RWPE2 (cell line): ENCODE data around the gene FXR2.

Experiments used
- ATAC-seq: fragments of 200-7000 bp; cut with Tn5 transposase; 3 replicates; pipeline ENCODE4 v1.9.1; 2021; ENCODE audit warnings: low read depth
- DNase-seq: peaks from one replicate; pipeline ENCODE4 v3.0.0-alpha.2; 2020; ENCODE audit warnings: low spot score
- H3K27ac ChIP-seq: fragments of 450-650 bp; 2 replicates; pipeline ENCODE4 v1.5.1; 2017; ENCODE audit warnings: mild to moderate bottlenecking; ENCODE audit not compliant: poor library complexity, severe bottlenecking
- H3K27me3 ChIP-seq: fragments of 250-450 bp; sonication (Bioruptor Pico); 2 replicates; pipeline ENCODE4 v1.5.1; 2021; ENCODE audit warnings: mild to moderate bottlenecking, moderate library complexity; ENCODE audit not compliant: insufficient read depth, poor library complexity, severe bottlenecking
- H3K36me3 ChIP-seq: fragments of 250-450 bp; sonication (Bioruptor Pico); 2 replicates; pipeline ENCODE4 v1.5.1; 2020; ENCODE audit warnings: low read depth, mild to moderate bottlenecking, moderate library complexity
- H3K4me1 ChIP-seq: fragments of 250-450 bp; sonication (Bioruptor Pico); 2 replicates; pipeline ENCODE4 v1.5.1; 2021; ENCODE audit warnings: mild to moderate bottlenecking, moderate library complexity; ENCODE audit not compliant: insufficient read depth, poor library complexity, severe bottlenecking
- H3K4me3 ChIP-seq: fragments of 250-450 bp; sonication (Bioruptor Pico); 2 replicates; pipeline ENCODE4 v1.5.1; 2021; ENCODE audit warnings: mild to moderate bottlenecking, moderate library complexity; ENCODE audit not compliant: severe bottlenecking
- H3K9me3 ChIP-seq: fragments of 250-450 bp; sonication (Bioruptor Pico); 2 replicates; pipeline ENCODE4 v1.5.1; 2021; ENCODE audit warnings: mild to moderate bottlenecking, moderate library complexity; ENCODE audit not compliant: severe bottlenecking
- TF ChIP-seq, protein P1 (sequence below): fragments of 450-650 bp; IDR thresholded peaks from one replicate; pipeline ENCODE4 v1.5.1; 2017; ENCODE audit warnings: mild to moderate bottlenecking, moderate library complexity; ENCODE audit not compliant: poor library complexity, severe bottlenecking

The FXR2 gene

DNA sequence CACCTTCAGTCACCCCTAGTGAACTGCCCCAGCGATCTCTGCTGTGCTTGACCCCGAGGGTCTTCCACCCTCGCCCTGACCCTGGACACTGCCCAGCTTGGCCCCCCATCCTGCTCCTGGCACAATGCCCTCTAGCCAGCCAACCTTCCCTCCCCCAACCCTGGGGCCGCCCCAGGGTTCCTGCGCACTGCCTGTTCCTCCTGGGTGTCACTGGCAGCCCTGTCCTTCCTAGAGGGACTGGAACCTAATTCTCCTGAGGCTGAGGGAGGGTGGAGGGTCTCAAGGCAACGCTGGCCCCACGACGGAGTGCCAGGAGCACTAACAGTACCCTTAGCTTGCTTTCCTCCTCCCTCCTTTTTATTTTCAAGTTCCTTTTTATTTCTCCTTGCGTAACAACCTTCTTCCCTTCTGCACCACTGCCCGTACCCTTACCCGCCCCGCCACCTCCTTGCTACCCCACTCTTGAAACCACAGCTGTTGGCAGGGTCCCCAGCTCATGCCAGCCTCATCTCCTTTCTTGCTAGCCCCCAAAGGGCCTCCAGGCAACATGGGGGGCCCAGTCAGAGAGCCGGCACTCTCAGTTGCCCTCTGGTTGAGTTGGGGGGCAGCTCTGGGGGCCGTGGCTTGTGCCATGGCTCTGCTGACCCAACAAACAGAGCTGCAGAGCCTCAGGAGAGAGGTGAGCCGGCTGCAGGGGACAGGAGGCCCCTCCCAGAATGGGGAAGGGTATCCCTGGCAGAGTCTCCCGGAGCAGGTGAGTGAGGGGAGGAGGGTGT, 56.0 kb downstream of the FXR2 start, which contains the start of gene TNFSF13:
Gene TNFSF13 (plus strand): TSS at position 207 of the 776 bp plus-strand sequence. CDS start 290 bp downstream, at position 497.
- Histone ChIP-seq H3K27me3 (no peaks in the 10 kb centered on the region), H3K27ac (peak within 1 kb of the TSS; percentile 76), H3K4me3 (peak within 1 kb of the TSS; percentile 13), H3K4me1 (peaks cover 17% of the 10 kb centered on the region), H3K36me3 (peaks cover under 1% of the 10 kb centered on the region; the same call in 1 of the 2 replicates), H3K9me3 (no peaks in the 10 kb centered on the region)
- TF ChIP-seq, protein P1, sequence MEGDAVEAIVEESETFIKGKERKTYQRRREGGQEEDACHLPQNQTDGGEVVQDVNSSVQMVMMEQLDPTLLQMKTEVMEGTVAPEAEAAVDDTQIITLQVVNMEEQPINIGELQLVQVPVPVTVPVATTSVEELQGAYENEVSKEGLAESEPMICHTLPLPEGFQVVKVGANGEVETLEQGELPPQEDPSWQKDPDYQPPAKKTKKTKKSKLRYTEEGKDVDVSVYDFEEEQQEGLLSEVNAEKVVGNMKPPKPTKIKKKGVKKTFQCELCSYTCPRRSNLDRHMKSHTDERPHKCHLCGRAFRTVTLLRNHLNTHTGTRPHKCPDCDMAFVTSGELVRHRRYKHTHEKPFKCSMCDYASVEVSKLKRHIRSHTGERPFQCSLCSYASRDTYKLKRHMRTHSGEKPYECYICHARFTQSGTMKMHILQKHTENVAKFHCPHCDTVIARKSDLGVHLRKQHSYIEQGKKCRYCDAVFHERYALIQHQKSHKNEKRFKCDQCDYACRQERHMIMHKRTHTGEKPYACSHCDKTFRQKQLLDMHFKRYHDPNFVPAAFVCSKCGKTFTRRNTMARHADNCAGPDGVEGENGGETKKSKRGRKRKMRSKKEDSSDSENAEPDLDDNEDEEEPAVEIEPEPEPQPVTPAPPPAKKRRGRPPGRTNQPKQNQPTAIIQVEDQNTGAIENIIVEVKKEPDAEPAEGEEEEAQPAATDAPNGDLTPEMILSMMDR = no peak
- DNase-seq (no peak), ATAC-seq (no peak)

DNA sequence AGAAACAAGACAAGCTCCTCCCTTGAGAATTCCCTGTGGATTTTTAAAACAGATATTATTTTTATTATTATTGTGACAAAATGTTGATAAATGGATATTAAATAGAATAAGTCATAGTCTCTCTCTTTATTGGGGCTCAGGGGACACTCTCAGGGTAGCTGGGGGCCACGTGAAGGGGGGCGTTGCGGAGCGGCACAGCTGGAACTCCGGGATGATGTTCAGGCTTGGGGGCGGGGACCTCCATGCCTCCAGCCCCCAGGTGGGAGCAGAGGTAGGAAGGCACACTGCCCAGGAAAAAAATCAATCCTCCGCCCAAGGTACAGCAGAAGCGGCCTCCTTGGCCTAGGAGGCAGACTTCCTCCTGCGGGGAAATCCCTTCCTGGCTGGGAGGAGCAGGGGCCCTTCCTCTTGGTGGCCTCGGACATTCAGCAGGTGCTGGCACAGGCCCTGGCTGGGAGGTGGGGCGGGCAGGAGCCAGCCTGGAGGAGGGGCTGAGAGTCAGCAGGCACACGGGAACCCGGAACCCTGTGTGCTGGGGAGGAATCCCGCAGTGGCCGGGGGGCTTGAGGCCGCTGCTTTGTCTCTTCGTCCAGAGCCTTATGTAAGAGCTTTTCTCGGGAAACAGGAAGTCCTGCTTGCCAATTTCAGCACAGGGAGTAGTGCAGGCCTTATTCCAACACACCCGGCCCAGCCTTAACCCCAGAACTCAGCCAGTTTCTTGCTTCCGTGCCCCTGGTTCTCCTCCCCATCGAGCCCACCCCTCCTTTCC, 56.7 kb downstream of the FXR2 start:
- peaks cover 17% of the 10 kb centered on the region for H3K4me1 ChIP-seq
- no peaks in the 10 kb centered on the region; the same call in 1 of the 2 replicates for H3K36me3 ChIP-seq
- TF ChIP-seq, protein P1 = peak; percentile 8
- ATAC-seq (peak; percentile 52), DNase-seq (no peak)
- H3K27ac ChIP-seq = peak overlapping the region; percentile 76
- no peaks in the 10 kb centered on the region for H3K9me3 ChIP-seq
- H3K4me3 ChIP-seq = peak overlapping the region; percentile 13
- no peaks in the 10 kb centered on the region for H3K27me3 ChIP-seq

DNA sequence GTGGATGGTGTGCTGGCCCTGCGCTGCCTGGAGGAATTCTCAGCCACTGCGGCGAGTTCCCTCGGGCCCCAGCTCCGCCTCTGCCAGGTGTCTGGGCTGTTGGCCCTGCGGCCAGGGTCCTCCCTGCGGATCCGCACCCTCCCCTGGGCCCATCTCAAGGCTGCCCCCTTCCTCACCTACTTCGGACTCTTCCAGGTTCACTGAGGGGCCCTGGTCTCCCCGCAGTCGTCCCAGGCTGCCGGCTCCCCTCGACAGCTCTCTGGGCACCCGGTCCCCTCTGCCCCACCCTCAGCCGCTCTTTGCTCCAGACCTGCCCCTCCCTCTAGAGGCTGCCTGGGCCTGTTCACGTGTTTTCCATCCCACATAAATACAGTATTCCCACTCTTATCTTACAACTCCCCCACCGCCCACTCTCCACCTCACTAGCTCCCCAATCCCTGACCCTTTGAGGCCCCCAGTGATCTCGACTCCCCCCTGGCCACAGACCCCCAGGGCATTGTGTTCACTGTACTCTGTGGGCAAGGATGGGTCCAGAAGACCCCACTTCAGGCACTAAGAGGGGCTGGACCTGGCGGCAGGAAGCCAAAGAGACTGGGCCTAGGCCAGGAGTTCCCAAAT, 57.4 kb downstream of the FXR2 start:
- Histone ChIP-seq H3K27ac (peak overlapping the region; percentile 76), H3K9me3 (no peaks in the 10 kb centered on the region), H3K4me3 (no peak overlapping the region), H3K4me1 (peaks cover 17% of the 10 kb centered on the region), H3K36me3 (no peaks in the 10 kb centered on the region), H3K27me3 (no peaks in the 10 kb centered on the region)
- DNase-seq (no peak), ATAC-seq (no peak)
- TF ChIP-seq, protein P1 = no peak

DNA sequence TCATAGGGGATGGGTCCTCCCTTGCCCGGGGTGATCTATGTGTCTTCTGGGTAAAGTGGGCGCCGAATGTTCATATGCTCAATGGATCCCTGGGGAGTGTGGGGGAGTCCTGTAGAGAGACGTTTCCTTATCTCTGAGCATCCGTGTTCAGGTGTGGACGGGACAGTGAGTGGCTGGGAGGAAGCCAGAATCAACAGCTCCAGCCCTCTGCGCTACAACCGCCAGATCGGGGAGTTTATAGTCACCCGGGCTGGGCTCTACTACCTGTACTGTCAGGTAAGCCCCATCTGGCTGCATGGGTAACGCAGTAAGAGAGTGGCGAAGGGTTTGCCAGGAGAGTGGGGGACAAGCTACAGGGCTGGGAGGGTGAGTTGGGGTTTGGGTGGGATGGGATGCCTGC, 58.1 kb downstream of the FXR2 start:
- ATAC-seq (no peak), DNase-seq (no peak)
- TF ChIP-seq, protein P1 = no peak
- no peak overlapping the region for H3K27ac ChIP-seq
- no peaks in the 10 kb centered on the region for H3K36me3 ChIP-seq
- H3K4me1 ChIP-seq = peaks cover 17% of the 10 kb centered on the region
- H3K27me3 ChIP-seq = no peaks in the 10 kb centered on the region
- H3K4me3 ChIP-seq = no peak overlapping the region
- no peaks in the 10 kb centered on the region for H3K9me3 ChIP-seq
